HL-60 (cell line): Measurements from ENCODE around the gene LTB4R.

Experiments used
- GABPA ChIP-seq: IDR thresholded peaks from 2 replicates; pipeline ENCODE4 v1.6.1; 2012; ENCODE audit warnings: low read depth
- POLR2AphosphoS5 ChIP-seq: IDR thresholded peaks from 2 replicates; pipeline ENCODE4 v1.6.1; 2012; ENCODE audit warnings: low read depth
- TF ChIP-seq, protein P1 (sequence below): IDR thresholded peaks from one replicate; pipeline ENCODE4 v1.5.1; 2011; ENCODE audit warnings: low read length, control low read depth, inconsistent platforms; ENCODE audit not compliant: insufficient read depth
- TF ChIP-seq, protein P2 (sequence below): IDR thresholded peaks from 2 replicates; pipeline ENCODE4 v1.6.1; 2012; ENCODE audit warnings: low read depth; ENCODE audit not compliant: insufficient replicate concordance

DNA sequence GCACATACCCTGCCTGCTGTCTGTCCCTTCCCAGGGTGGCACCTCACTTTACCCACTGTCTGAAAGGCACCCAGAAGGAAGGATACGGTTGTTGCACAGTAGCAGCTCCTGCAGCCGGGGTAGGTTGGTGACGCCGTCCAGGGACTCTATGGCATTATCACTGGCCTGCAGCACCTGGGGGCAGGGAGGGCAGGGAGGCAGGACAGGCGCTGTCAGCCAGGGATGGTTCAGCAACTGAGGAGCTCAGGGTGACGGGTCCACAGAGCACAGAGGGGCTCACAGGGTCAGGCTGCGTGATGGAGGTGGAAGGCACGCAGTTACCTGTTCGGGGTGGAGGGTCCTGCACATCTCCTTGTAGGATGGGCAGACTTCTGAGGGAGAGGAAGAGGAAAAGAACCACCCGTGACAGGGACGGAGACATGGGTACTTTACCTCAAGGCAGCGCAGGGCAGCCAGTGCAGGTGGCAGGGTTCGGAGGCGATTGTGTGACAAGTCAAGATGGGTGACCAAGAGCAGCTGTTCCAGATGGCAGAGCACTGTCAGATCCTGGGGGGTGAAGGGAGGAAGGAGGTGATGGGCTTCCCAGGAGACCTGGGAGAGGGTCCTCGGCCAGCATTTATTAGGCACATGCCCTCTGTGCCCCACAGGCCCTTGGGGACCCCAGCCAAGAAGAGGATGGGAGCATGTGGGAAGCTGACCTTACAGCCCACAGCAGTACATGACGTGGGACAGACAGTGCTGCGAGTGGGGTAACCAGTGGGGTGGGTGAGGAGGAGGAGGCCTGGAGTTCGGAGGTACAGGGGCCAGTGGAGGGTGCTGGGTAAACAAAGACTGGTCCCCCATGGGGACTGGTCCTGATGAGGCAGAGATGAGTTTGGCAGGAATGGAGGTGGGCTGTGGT, 44.7 kb upstream of the LTB4R start:
- TF ChIP-seq, protein P1, sequence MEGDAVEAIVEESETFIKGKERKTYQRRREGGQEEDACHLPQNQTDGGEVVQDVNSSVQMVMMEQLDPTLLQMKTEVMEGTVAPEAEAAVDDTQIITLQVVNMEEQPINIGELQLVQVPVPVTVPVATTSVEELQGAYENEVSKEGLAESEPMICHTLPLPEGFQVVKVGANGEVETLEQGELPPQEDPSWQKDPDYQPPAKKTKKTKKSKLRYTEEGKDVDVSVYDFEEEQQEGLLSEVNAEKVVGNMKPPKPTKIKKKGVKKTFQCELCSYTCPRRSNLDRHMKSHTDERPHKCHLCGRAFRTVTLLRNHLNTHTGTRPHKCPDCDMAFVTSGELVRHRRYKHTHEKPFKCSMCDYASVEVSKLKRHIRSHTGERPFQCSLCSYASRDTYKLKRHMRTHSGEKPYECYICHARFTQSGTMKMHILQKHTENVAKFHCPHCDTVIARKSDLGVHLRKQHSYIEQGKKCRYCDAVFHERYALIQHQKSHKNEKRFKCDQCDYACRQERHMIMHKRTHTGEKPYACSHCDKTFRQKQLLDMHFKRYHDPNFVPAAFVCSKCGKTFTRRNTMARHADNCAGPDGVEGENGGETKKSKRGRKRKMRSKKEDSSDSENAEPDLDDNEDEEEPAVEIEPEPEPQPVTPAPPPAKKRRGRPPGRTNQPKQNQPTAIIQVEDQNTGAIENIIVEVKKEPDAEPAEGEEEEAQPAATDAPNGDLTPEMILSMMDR, result no peak
- TF ChIP-seq POLR2AphosphoS5 (no peak), GABPA (no peak)
- TF ChIP-seq, protein P2, sequence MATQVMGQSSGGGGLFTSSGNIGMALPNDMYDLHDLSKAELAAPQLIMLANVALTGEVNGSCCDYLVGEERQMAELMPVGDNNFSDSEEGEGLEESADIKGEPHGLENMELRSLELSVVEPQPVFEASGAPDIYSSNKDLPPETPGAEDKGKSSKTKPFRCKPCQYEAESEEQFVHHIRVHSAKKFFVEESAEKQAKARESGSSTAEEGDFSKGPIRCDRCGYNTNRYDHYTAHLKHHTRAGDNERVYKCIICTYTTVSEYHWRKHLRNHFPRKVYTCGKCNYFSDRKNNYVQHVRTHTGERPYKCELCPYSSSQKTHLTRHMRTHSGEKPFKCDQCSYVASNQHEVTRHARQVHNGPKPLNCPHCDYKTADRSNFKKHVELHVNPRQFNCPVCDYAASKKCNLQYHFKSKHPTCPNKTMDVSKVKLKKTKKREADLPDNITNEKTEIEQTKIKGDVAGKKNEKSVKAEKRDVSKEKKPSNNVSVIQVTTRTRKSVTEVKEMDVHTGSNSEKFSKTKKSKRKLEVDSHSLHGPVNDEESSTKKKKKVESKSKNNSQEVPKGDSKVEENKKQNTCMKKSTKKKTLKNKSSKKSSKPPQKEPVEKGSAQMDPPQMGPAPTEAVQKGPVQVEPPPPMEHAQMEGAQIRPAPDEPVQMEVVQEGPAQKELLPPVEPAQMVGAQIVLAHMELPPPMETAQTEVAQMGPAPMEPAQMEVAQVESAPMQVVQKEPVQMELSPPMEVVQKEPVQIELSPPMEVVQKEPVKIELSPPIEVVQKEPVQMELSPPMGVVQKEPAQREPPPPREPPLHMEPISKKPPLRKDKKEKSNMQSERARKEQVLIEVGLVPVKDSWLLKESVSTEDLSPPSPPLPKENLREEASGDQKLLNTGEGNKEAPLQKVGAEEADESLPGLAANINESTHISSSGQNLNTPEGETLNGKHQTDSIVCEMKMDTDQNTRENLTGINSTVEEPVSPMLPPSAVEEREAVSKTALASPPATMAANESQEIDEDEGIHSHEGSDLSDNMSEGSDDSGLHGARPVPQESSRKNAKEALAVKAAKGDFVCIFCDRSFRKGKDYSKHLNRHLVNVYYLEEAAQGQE, result no peak
